Skeletal muscle tissue (tissue), 4 donors: ENCODE measurements around the gene GATAD2A. TPM values are rescaled to one million over a fixed set of nuclear protein-coding genes. Genes with fewer than 3 reads are reported as not detected.
A peak's percentile ranks its signal among the peaks of the same experiment; 100 is the strongest.

ENCODE experiments used
- H3K27ac ChIP-seq: one replicate; pipeline ENCODE4 v1.7.0; 2013; ENCODE audit warnings: mild to moderate bottlenecking, low read depth, low read length, inconsistent platforms
- H3K27me3 ChIP-seq, 3 donors: one replicate each; pipeline ENCODE4 v1.7.0; 2013; ENCODE audit warnings: low read length in 3 of 3; ENCODE audit not compliant: control insufficient read depth in 3 of 3, insufficient read depth in 3 of 3
- H3K36me3 ChIP-seq, 3 donors: one replicate each; pipeline ENCODE4 v1.7.0; 2013; ENCODE audit warnings: low read length in 3 of 3; ENCODE audit not compliant: control insufficient read depth in 3 of 3, insufficient read depth in 3 of 3
- H3K4me1 ChIP-seq, 3 donors: one replicate each; pipeline ENCODE4 v1.7.0; 2013; ENCODE audit warnings: low read length in 3 of 3, mild to moderate bottlenecking in 3 of 3; ENCODE audit not compliant: control insufficient read depth in 3 of 3, insufficient read depth in 3 of 3
- H3K4me3 ChIP-seq, 3 donors: one replicate each; pipeline ENCODE4 v1.7.0; 2013; ENCODE audit warnings: low read length in 3 of 3
- H3K9ac ChIP-seq, 3 donors: one replicate each; pipeline ENCODE4 v1.7.0; 2013; ENCODE audit warnings: low read length in 3 of 3, mild to moderate bottlenecking in 3 of 3, moderate library complexity in 2 of 3, low read depth in 1 of 3
- H3K9me3 ChIP-seq, 3 donors: one replicate each; pipeline ENCODE4 v1.7.0; 2013; ENCODE audit warnings: low read length in 3 of 3; ENCODE audit not compliant: control insufficient read depth in 3 of 3
- total RNA-seq: library from RNA; depleted of rRNA; stranded (reverse); fragments of >200 nt; gene quantifications from one replicate; pipeline ENCODE4 v1.2.3, GENCODE V29; 2014
- donor health status: Osteomylitis.

GATAD2A gene
- total RNA-seq, 1 donor from 2014 or later: 19.8 TPM

- Histone ChIP-seq H3K27ac (peak overlapping the region; percentile 81), H3K4me1 (peaks cover 39 to 66% (median 63%) of the 10 kb centered on the region in 3 donors), H3K36me3 (peaks cover 3 to 8% (median 3%) of the 10 kb centered on the region in 3 donors), H3K9ac (peak overlapping the region in 1 of 3 donors; percentile 60), H3K9me3 (no peaks in the 10 kb centered on the region), H3K4me3 (no peak overlapping the region), H3K27me3 (no peaks in the 10 kb centered on the region)
These were observed 81.8 kb downstream of the GATAD2A start for GRCh38 chr19:19487077-19487949.

DNA sequence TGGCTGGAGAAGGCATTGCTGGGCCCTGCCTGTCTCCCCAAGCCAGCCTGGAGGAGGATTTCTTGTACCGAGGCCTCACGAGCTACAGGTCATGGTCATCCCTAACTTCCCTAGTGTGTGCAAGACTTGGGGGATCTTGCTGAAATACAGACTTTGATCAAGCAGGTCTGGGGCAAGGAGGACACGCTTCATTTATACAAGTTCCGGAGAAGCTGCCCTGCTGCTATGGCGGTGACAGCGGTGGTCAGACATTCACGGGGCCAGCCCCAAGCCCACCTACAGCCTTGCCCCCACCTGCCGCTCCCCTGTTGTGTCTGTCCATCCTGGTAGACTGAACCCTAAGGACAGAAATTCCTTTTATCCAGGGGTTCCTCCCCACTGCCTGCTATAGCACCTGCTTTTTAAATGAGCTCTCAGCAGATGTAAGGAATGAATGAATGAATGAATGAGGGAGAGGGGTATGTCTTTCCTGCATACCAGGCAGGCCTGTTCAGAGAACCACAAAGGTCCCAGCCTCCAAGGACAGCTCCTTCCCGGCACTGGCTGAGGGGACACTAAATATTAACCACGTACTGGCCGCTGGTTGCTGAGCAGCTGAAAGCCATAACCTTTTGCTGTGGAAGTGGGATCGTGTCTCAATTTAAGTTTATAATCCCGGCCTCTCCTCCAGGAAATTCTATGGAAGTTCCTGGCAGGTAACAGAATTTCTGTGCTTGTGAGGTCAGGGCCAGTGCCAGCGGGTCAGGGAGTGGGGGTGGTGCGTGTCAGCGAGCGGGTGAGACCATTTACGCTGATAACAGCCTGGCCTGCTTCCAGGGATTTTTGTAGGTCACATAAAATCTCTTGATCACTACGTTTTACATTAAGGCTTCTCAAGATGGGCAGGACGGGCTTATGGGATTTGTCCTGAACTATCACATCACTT is 82.7 kb downstream of the GATAD2A start:
- Histone ChIP-seq H3K4me1 (peaks cover 39 to 61% (median 55%) of the 10 kb centered on the region in 3 donors), H3K27ac (peak overlapping the region; percentile 81), H3K4me3 (peak overlapping the region in 1 of 3 donors; percentile 46), H3K36me3 (peaks cover 5 to 13% (median 9%) of the 10 kb centered on the region in 3 donors), H3K9ac (peak overlapping the region; percentile 56 to 60 (median 59)), H3K27me3 (no peaks in the 10 kb centered on the region), H3K9me3 (no peaks in the 10 kb centered on the region)

DNA sequence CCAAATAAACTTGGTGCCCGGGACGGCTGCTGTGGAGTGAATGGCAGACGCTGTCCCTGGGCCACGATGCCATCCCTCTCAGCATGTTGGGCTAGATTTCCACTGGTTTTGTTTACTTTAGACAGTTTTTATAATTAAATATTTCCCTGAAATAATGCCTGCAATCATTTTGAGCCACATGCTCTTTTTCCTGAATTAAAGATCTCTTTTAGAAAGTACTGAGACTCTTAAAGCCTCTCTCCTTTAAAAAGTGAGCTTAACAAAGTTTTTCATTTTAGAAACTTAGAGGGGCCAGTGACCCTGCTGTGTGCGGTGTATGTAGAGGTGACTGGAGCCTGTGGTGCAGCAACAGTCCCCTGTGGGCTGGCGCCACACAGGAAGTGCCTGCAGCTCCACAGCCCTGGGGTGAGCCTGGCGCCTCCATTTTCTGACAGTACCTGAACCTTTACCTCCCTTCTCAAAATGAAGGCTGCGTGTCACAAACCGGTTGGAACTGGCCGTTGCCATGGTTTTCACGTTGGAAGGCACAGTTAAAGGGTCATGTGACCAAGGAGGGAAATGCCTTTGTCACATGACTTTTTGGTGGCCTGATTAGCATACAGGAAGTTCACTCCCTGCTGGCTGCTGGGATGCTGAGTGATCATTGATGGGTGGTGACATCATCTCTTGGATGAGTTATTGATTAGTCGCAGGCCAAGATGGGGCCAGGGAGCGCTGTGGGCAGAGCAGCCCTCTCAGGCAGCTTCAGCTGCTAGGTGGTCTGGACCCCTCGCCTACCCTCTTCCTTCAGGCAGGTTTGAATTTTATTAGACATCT is 83.6 kb downstream of the GATAD2A start:
- Histone ChIP-seq H3K36me3 (peaks cover 8 to 19% (median 14%) of the 10 kb centered on the region in 3 donors), H3K4me3 (peak overlapping the region; percentile 46 to 65 (median 46)), H3K9me3 (no peaks in the 10 kb centered on the region), H3K9ac (peak overlapping the region; percentile 59 to 77 (median 59)), H3K27ac (peak overlapping the region; percentile 81), H3K27me3 (no peaks in the 10 kb centered on the region), H3K4me1 (peaks cover 39 to 61% (median 54%) of the 10 kb centered on the region in 3 donors)

DNA sequence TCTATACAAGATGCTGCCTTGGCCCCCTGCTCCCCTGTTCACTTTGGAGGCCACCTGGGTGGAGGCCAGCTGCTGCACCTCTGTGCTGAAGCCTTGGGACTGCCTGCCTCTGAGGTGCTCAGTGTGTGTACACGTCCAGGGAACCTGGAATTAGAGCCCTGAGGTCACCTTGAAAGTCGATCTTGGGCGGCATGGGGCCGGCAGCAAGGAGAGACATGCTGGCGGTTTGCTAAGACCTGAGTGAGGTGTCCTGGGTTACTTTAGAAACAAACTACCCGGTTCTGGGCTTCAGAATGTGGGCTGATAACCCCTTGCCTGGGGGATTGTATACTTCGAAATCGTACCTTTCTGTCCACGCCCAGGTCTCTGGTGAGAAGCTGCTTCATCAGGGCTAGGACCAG is 84.3 kb downstream of the GATAD2A start:
- peaks cover 37 to 60% (median 55%) of the 10 kb centered on the region in 3 donors for H3K4me1 ChIP-seq
- no peaks in the 10 kb centered on the region for H3K9me3 ChIP-seq
- H3K27me3 ChIP-seq: no peaks in the 10 kb centered on the region
- H3K36me3 ChIP-seq: peaks cover 15 to 26% (median 22%) of the 10 kb centered on the region in 3 donors
- peak overlapping the region; percentile 59 to 77 (median 59) for H3K9ac ChIP-seq
- peak overlapping the region; percentile 81 for H3K27ac ChIP-seq
- H3K4me3 ChIP-seq: peak overlapping the region; percentile 25 to 65 (median 63)

DNA sequence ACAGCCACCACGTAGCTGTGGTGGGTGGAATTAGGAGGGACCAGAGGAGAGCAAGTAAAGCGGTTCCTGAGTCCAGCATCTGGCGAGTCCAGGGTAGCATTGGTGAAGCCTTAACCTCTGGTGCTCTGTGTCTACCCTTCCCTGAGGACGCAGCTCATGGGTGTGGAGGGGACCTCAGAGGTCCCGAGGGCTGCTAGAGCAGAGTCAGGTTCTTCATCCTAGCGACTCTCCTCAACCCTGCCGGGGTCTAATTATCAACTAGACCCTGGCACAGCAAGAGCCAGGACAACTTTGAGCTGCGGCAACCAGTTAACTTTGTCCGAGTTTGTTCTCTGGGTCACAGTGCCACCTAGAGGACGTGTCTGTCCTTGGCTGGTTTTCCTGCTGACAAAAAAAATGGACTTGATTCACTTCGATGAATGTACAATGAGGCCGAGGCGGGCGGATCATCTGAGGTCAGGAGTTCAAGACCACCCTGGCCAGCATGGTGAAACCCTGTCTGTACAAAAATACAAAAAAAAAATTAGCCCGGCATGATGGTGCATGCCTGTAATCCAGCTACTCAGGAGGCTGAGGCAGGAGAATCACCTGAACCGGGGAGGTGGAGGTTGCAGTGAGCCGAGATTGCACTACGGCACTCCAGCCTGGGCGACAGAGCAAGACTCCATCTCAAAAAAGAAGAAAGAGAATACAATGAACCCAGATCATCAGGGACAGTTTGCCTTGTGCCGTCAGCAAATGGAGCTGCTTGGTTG is 84.9 kb downstream of the GATAD2A start:
- Histone ChIP-seq H3K4me1 (peaks cover 31 to 54% (median 49%) of the 10 kb centered on the region in 3 donors), H3K4me3 (peak overlapping the region; percentile 25 to 65 (median 63))

GRCh38 chr19:19491321-19492025 is 86.0 kb downstream of the GATAD2A start:
- peaks cover 25 to 36% (median 33%) of the 10 kb centered on the region in 3 donors for H3K36me3 ChIP-seq
- H3K4me3 ChIP-seq: no peak overlapping the region
- no peak overlapping the region for H3K27ac ChIP-seq
- H3K9me3 ChIP-seq: no peaks in the 10 kb centered on the region
- peaks cover 29 to 47% (median 44%) of the 10 kb centered on the region in 3 donors for H3K4me1 ChIP-seq
- no peaks in the 10 kb centered on the region for H3K27me3 ChIP-seq
- peak overlapping the region in 1 of 3 donors; percentile 33 for H3K9ac ChIP-seq

More for the DNA sequence above, 84.9 kb downstream of the GATAD2A start:
- Histone ChIP-seq H3K27ac (peak overlapping the region; percentile 81), H3K27me3 (no peaks in the 10 kb centered on the region), H3K9ac (peak overlapping the region; percentile 59 to 77 (median 59)), H3K9me3 (no peaks in the 10 kb centered on the region), H3K36me3 (peaks cover 16 to 28% (median 23%) of the 10 kb centered on the region in 3 donors)

- Histone ChIP-seq H3K27me3 (no peaks in the 10 kb centered on the region), H3K36me3 (peaks cover 28 to 38% (median 37%) of the 10 kb centered on the region in 3 donors), H3K9me3 (no peaks in the 10 kb centered on the region), H3K9ac (no peak overlapping the region), H3K4me1 (peaks cover 29 to 42% (median 40%) of the 10 kb centered on the region in 3 donors), H3K27ac (no peak overlapping the region), H3K4me3 (no peak overlapping the region)
These were observed 86.6 kb downstream of the GATAD2A start for GRCh38 chr19:19492026-19492610.

DNA sequence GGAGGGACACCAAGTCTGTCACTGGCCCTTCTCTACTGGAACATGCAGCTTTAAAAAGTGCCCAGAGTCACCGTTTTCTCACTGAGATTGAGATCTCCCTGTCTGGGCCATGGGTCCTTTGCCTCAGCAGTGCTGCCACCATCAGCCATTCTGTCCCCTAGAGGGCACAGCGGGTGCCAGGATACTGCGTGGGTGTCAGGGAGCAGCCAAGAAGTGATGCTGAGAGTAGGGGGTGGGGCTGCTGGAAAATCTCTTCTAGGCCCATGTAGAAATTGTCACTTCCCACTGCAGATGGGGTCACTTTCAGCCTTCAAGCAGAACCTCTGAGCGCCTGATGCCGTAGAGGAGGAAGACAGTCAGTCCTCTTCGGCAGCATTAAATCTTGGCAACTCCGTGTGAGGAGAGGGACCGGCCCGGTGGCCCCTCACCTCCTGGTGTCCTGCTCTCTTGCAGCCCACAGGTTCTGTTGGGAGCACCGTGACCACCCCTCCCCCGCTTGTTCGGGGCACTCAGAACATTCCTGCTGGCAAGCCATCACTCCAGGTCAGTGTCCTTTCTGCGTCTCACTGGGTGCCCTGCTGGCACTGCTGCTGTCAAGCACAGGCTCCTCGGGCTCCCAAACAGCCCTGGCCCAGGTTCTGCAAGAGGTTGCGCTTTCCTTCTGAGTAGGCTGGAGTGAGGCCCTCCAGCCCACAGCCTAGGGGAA is 88.5 kb downstream of the GATAD2A start:
- Histone ChIP-seq H3K9me3 (no peaks in the 10 kb centered on the region), H3K4me3 (no peak overlapping the region), H3K4me1 (peaks cover 13 to 26% (median 24%) of the 10 kb centered on the region in 3 donors), H3K27ac (no peak overlapping the region), H3K9ac (no peak overlapping the region), H3K27me3 (no peaks in the 10 kb centered on the region), H3K36me3 (peaks cover 42 to 57% (median 49%) of the 10 kb centered on the region in 3 donors)
